Measurements from ENCODE around the gene BBS7.

Gene BBS7

DNA sequence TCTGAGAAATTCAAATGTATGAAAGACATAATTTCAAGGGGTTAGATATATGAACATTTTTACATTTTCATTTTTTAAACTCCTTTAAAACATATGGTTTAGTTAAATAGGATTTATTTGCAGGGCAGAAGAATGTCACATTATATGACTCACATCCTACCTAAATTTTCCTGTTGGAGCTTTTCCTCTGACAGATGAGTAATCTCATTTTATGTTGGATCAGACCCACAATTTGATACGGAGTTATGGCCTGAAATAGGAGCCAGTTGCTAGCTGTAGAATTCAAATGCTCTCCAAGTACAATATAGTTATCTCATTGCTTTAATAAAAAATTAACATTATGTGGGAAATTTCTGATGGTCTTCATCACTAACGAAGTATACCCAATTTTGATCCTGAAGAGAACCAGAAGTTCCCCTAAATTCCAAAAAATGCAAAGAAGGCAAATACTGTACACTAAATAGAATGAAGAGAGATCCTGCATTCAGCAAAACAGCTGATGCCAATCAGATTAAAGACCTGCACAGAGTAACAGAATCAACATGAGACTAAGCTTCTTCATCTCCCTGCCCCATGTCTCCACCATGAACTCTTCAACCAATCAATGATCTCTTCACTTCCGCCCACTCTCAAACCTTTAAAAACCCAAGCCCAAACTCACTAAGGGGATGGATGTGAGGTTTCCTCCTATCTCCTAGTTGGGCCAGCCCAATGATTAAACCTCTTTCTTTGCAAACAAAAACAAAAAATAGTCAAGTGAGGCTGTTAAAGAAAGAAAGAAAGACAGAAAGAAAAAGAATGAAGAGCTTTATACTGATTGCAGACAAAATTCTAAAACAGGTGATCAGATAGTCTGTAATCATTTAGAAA lies 80.1 kb downstream of the BBS7 start:
- no peak for DNase-seq

DNA sequence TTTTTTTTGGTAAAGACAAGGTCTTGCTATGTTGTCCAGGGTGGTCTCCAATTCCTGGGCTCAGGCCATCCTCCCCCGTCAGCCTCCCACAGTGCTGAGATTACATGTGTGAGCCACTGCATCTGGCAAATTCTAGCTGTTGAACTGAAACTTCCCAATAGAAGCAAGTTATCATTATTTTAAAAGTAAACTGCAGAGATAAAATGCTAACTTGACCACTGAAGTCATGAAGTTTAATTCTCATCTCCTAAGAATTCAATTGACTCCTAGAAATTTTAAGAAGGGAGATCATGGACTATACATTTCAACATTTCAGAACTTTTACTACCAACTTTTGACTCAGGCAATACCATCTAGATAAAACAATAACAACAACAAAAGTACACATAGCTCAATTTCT lies 80.8 kb downstream of the BBS7 start:
- DNase-seq = no peak

DNA sequence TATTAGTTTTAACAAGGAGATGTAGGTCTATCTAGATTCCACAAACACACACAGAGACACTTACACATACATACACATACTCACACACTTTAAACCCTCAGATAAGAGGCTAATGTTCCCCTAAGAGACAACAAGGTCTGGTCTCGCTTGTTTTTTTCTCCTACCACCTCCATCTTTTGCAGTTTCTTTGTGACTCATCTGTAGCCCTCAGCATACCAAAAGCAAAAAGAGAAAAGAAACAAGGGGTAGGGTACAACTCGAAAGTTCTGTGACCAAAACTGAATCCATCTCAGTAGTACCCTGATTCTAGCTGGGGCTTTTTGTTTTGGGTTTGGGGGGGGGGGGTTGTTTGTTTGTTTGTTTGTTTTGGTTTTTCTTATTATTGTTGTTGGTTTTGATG lies 81.4 kb downstream of the BBS7 start:
- DNase-seq = no peak

DNA sequence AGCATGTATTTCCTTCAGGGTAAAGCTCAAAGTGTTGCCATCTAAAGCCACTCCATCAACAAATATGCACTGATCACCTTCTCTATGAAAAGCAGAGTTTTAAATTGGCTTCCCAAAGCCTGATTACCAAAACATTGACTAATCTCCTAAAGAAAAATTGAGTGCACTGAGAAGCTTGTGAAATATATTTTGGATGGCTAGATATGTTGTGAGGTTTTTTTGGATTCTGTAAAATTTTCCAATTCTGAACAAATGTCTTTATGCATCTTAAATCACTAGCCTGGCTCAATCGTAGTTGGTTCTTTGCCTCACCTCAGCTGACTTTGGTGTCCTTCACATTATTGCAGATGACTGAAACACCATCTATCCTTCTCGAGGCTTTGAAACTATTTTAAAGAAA lies 84.1 kb downstream of the BBS7 start:
- DNase-seq = no peak

DNA sequence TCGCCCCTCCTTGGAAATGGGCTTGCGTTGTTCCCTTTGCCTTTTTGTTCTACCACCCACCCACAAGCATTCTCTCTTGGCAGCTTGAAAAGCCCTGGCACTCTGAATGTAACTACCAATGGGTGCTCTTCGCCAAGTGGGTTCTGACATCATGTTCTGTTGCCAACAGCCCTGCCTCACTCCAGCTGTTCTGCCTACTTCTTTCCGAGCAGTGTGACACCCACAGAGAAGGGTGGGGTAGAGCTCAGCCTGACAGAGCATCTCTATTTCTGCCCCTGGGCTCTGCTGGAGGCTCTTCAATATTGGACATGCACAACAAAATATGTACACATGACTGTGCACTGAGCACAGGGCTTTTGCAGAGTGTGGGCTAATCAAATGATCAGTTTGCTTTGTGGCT lies 84.8 kb downstream of the BBS7 start:
- no peak for DNase-seq

DNA sequence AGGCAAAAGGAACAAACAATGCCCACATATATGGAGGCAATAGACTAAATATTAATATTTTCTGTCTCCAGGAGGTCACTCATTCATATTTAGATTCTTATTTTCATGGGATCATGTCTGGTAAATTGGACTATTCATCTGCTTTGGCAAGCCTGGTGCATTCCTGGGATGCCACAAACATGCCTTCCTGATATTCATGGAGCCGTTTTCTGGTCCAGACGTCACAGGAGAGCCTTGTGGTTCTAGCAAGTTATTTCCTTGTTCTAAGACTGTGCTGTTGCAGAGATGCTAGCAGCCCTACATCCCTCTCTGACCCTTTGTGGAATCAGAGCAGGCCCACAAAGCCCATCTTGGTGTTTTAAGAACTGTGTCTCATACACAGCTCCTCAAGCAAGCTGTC lies 85.3 kb downstream of the BBS7 start:
- no peak for DNase-seq

DNA sequence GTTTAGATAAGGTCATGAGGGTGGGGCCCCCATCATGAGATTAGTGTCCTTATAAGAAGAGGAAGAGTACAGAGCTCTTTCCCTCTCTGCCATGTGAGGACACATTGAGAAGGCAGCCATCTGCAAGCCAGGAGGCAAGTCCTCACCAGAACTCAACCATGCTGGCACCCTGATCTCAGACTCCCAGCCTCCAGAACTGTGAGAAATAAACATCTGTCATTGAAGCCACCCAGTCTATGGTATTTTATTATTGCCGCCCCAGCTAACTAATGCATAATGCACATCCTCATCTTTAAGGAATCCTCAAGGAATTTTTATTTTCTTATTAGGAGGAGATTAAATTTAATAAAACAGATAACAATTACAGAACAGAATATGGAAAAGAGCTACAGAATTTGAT lies 85.9 kb downstream of the BBS7 start:
- DNase-seq = no peak

DNA sequence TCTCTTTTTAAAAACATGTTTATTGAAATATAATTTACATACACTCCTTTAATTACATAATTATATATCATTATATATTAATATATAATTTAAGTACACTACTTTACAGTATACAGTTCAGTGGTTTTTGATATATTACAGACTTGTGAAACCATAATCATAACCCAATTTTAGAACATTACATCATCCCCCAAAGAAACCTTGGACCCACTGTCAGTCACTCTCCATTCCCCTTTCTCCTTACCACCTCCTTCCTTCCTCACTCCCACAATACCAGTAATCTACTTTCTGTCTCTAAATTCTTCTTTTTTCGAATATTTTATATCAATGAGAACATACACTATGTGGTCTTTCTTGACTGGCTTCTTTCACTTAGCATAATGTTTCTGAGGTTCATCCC lies 87.1 kb downstream of the BBS7 start:
- DNase-seq = no peak

DNA sequence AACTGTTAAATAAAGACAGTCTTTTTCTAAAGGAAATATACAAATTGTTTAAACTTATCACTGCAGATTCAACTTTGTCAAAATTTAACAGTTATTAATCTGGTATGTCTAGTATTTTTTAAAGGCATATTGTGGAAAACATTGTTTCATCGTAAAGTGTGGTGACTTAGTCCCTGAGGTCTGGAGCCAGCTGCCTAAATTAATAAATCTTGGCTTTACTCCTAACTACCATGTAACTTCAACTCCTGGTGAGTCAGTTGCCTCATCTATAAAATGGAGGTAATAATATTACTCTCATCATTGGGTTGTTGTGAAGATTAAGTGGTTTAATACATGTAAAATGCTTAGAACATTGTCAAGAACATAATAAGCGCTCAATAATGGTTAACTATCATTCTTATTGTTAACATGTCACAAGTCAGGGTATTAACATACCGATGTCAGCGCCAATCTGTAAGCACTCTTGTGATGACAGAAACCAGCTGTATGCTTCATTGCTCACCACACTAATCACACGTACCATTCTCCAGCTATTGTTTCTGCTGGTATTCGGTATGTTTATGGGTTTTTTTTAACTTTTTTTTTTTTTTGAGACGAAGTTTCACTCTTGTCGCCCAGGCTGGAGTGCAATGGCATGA lies 91.2 kb downstream of the BBS7 start:
- peak; percentile 68 for DNase-seq

DNA sequence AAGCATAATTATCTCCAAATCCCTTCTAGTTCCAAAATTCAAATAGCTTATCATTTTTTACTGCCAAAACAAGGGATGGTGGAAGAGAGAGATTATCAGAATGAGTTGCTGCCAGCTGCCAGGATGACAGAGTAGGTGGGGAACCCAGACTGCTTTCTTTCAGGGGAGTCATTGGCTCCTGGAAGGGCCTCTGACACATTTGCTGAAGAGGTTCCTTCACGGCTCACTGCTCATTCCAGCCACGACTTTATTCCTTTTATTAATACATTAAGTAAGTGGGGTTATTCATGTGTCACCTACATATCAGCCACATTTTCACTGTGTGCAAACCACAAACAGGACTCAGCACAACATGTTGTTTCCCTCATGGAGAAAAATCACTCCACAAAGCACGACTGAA lies 92.6 kb downstream of the BBS7 start:
- peak; percentile 42 for DNase-seq

DNA sequence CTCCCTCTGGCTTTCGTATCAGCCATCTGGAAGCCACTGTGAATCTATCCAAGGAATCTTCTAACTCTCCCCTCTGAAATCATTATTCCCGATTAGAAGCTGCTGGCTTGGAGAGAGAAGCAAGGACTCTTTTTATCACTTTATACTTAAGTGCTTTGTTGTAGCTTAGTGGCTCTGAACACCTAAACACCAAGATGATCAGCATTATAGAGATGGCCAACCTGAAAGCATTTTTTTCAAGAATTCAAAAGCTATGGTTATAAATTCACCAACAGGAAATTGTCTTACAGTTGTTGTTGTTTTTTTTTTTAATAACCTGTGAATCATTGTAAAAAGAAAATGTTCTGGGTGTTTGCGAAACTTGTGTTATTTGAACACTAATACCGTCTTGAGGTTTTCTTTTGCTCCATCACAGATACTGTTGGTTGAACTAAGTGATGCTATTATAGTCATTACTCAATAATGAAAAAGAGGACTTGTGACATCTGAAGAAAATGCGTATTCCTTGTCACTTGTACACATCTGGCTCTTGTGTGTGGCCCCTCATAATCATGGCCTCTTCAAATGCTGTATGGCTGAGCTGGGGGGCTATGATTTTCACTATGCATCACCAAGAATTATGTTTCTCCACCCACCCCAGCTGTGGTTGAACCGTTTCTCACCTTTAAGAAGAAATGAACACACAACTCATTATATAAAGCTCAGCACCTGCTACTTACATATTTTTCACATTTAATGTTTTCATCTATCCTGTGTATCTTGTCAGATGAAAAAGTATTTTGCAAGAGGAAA lies 93.5 kb downstream of the BBS7 start:
- no peak for DNase-seq

All from retina (tissue), 1 donor.